OCI-LY3 (cell line): Measurements from ENCODE around the gene GFOD1.

ENCODE experiments used
- H2AFZ ChIP-seq: fragments of 200-600, 300-600 bp; shearing (Covaris generic); 2 replicates; pipeline ENCODE4 v1.6.0; 2014; ENCODE audit warnings: antibody characterized with exemption, low read depth, low read length
- H3K27ac ChIP-seq: fragments of 200-600, 300-600 bp; sonication (generic); 2 replicates; pipeline ENCODE4 v1.5.1; 2014; ENCODE audit warnings: mild to moderate bottlenecking, low read length, moderate library complexity, mixed read lengths
- H3K27me3 ChIP-seq: fragments of 200-600, 300-600 bp; sonication (generic); 2 replicates; pipeline ENCODE4 v1.6.1; 2014; ENCODE audit warnings: low read depth, low read length, mixed read lengths
- H3K36me3 ChIP-seq: fragments of 200-600, 300-600 bp; sonication (generic); replicated peaks from 2 replicates; pipeline ENCODE3; 2014; ENCODE audit warnings: low read depth, low read length, mixed read lengths
- H3K4me1 ChIP-seq: fragments of 300-600, 200-600 bp; sonication (generic); 2 replicates; pipeline ENCODE4 v1.6.1; 2014; ENCODE audit warnings: low read length, mixed read lengths
- H3K4me2 ChIP-seq: fragments of 200-600, 300-600 bp; sonication (generic); 2 replicates; pipeline ENCODE4 v1.6.1; 2014; ENCODE audit warnings: low read length, mixed read lengths
- H3K4me3 ChIP-seq: fragments of 300-600, 200-600 bp; sonication (generic); 2 replicates; pipeline ENCODE4 v1.5.1; 2014; ENCODE audit warnings: antibody characterized with exemption, mild to moderate bottlenecking, low read length, moderate library complexity
- H3K79me2 ChIP-seq: fragments of 300-600, 200-600 bp; shearing (Covaris generic); 2 replicates; pipeline ENCODE4 v1.6.1; 2014; ENCODE audit warnings: mild to moderate bottlenecking, low read length, mixed read lengths
- H3K9ac ChIP-seq: fragments of 300-600, 200-600 bp; shearing (Covaris generic); 2 replicates; pipeline ENCODE4 v1.6.0; 2014; ENCODE audit warnings: mild to moderate bottlenecking, low read length, moderate library complexity
- H3K9me3 ChIP-seq: fragments of 200-600, 300-600 bp; shearing (Covaris generic); 2 replicates; pipeline ENCODE4 v1.6.1; 2014; ENCODE audit warnings: low read length, mixed read lengths; ENCODE audit not compliant: insufficient read depth
- H4K20me1 ChIP-seq: fragments of 200-600, 300-600 bp; sonication (generic); 2 replicates; pipeline ENCODE4 v1.6.1; 2016; ENCODE audit warnings: low read length, mixed read lengths; ENCODE audit not compliant: insufficient read depth
- EZH2phosphoT487 ChIP-seq: fragments of 200-600 bp; shearing (Covaris generic); IDR thresholded peaks from 2 replicates; pipeline ENCODE4 v1.6.1; 2018; ENCODE audit warnings: antibody characterized with exemption, mixed run types, low read depth
- TF ChIP-seq, protein P1 (sequence below): fragments of 200-600, 300-600 bp; sonication (generic); IDR thresholded peaks from 2 replicates; pipeline ENCODE4 v1.5.1; 2014; ENCODE audit warnings: antibody characterized with exemption, low read length, low read depth

GFOD1 gene

DNA sequence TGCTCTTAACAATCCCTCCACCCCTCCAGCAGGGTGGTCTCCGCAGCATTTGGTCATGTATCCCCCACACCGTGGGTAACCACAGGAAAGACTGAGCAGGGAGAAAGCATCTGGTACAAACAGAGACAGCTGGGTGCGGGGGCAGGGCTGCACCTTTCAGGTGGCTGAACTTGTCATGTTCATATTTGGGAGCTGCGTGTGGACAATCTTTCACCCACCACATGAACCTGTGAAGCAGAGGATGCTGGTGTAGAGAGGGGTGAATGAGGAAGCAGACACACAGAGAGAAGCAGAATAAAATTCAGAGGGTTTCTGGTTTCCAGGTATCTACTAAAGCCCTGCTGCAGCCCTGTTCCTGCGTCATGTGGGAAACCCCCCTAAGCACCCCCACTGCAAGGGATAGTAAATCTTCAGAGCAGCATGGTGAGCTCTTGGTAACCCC, 8.9 kb downstream of the GFOD1 start:
- Histone ChIP-seq H3K27ac (no peak overlapping the region), H4K20me1 (no peaks in the 10 kb centered on the region), H3K4me2 (peak overlapping the region; percentile 62), H3K9ac (no peak overlapping the region), H2AFZ (no peak overlapping the region; the same call in 1 of the 2 replicates), H3K27me3 (no peaks in the 10 kb centered on the region), H3K4me3 (peak overlapping the region; percentile 26; the same call in 1 of the 2 replicates), H3K4me1 (peaks cover 14% of the 10 kb centered on the region), H3K79me2 (no peaks in the 10 kb centered on the region), H3K9me3 (no peaks in the 10 kb centered on the region), H3K36me3 (no peaks in the 10 kb centered on the region)
- TF ChIP-seq, protein P1, sequence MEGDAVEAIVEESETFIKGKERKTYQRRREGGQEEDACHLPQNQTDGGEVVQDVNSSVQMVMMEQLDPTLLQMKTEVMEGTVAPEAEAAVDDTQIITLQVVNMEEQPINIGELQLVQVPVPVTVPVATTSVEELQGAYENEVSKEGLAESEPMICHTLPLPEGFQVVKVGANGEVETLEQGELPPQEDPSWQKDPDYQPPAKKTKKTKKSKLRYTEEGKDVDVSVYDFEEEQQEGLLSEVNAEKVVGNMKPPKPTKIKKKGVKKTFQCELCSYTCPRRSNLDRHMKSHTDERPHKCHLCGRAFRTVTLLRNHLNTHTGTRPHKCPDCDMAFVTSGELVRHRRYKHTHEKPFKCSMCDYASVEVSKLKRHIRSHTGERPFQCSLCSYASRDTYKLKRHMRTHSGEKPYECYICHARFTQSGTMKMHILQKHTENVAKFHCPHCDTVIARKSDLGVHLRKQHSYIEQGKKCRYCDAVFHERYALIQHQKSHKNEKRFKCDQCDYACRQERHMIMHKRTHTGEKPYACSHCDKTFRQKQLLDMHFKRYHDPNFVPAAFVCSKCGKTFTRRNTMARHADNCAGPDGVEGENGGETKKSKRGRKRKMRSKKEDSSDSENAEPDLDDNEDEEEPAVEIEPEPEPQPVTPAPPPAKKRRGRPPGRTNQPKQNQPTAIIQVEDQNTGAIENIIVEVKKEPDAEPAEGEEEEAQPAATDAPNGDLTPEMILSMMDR, result no peak
- no peak for TF ChIP-seq EZH2phosphoT487

DNA sequence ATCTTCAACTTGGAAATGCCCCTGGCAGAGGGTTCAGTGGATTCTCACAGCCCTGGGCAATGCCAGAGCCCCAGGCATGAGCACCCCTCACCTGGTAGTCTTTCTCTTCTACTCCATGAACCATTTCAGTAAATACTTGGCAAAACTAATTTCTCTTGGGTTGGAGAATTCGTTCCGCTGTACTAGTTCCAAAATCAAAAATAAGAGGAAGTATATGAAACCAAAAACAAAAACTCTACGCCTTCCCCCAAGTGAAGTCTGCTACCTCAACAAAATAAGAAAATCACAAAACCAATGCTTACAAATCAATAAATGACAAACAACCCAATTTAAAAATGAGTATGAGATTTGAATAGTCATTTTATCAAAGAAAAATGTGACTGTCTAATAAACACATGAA, 12.6 kb downstream of the GFOD1 start:
- no peak overlapping the region for H3K4me2 ChIP-seq
- H3K27ac ChIP-seq, result no peak overlapping the region
- H3K36me3 ChIP-seq, result no peaks in the 10 kb centered on the region
- H3K9me3 ChIP-seq, result no peaks in the 10 kb centered on the region
- H3K27me3 ChIP-seq, result no peaks in the 10 kb centered on the region
- TF ChIP-seq, protein P1, result no peak
- no peak for TF ChIP-seq EZH2phosphoT487
- no peak overlapping the region for H3K4me3 ChIP-seq
- H3K79me2 ChIP-seq, result no peaks in the 10 kb centered on the region
- H4K20me1 ChIP-seq, result no peaks in the 10 kb centered on the region
- peaks cover 14% of the 10 kb centered on the region for H3K4me1 ChIP-seq
- H3K9ac ChIP-seq, result no peak overlapping the region
- H2AFZ ChIP-seq, result no peak overlapping the region

GRCh38 chr6:13474360-13474759, 13.0 kb downstream of the GFOD1 start:
- Histone ChIP-seq H3K4me1 (peaks cover 12% of the 10 kb centered on the region), H3K79me2 (no peaks in the 10 kb centered on the region)

GRCh38 chr6:13473768-13474165, 13.6 kb downstream of the GFOD1 start:
- no peak overlapping the region for H3K4me2 ChIP-seq
- H3K79me2 ChIP-seq, result no peaks in the 10 kb centered on the region
- no peak overlapping the region for H3K27ac ChIP-seq
- H3K27me3 ChIP-seq, result no peaks in the 10 kb centered on the region
- peaks cover 6% of the 10 kb centered on the region for H3K4me1 ChIP-seq
- no peak overlapping the region for H3K4me3 ChIP-seq
- TF ChIP-seq, protein P1, result no peak
- no peak for TF ChIP-seq EZH2phosphoT487
- no peak overlapping the region for H3K9ac ChIP-seq
- H2AFZ ChIP-seq, result no peak overlapping the region
- H4K20me1 ChIP-seq, result no peaks in the 10 kb centered on the region
- H3K36me3 ChIP-seq, result no peaks in the 10 kb centered on the region
- H3K9me3 ChIP-seq, result no peaks in the 10 kb centered on the region

More at GRCh38 chr6:13474360-13474759, 13.0 kb downstream of the GFOD1 start:
- H3K4me2 ChIP-seq, result no peak overlapping the region
- H3K36me3 ChIP-seq, result no peaks in the 10 kb centered on the region
- no peaks in the 10 kb centered on the region for H3K9me3 ChIP-seq
- H3K27ac ChIP-seq, result no peak overlapping the region
- no peak overlapping the region for H3K9ac ChIP-seq
- no peak overlapping the region for H2AFZ ChIP-seq
- no peak overlapping the region for H3K4me3 ChIP-seq
- TF ChIP-seq EZH2phosphoT487, result no peak
- TF ChIP-seq, protein P1, result no peak
- H4K20me1 ChIP-seq, result no peaks in the 10 kb centered on the region
- no peaks in the 10 kb centered on the region for H3K27me3 ChIP-seq
